Neural cell (in vitro differentiated cells): ENCODE measurements around the gene ABCB4. TPM values are rescaled to one million over a fixed set of nuclear protein-coding genes. Genes with fewer than 3 reads are reported as not detected.

Experiments used
- H2AFZ ChIP-seq: fragments of 200-600, 300-800 bp; sonication (generic), shearing (Covaris generic); 2 replicates; pipeline ENCODE4 v1.6.0; 2014; ENCODE audit warnings: low read depth, mild to moderate bottlenecking, antibody characterized with exemption, low read length, moderate library complexity
- H3F3A ChIP-seq: fragments of 200-600 bp; shearing (Covaris generic); 2 replicates; pipeline ENCODE4 v1.6.1; 2016; ENCODE audit warnings: mild to moderate bottlenecking, moderate library complexity, mixed read lengths, antibody characterized with exemption, low read length; ENCODE audit not compliant: insufficient read depth, poor library complexity, severe bottlenecking
- H3K27ac ChIP-seq: fragments of 200-600, 300-800 bp; sonication (generic), shearing (Covaris generic); 2 replicates; pipeline ENCODE4 v1.5.1; 2014; ENCODE audit warnings: mild to moderate bottlenecking, low read length, moderate library complexity
- H3K27me3 ChIP-seq: fragments of 300-800, 200-600 bp; sonication (generic), shearing (Covaris generic); 2 replicates; pipeline ENCODE4 v1.6.0; 2014; ENCODE audit warnings: mild to moderate bottlenecking, low read depth, low read length, moderate library complexity; ENCODE audit not compliant: insufficient read depth
- H3K36me3 ChIP-seq: fragments of 300-800, 200-600 bp; sonication (generic), shearing (Covaris generic); 2 replicates; pipeline ENCODE4 v1.5.1; 2014; ENCODE audit warnings: mild to moderate bottlenecking, antibody characterized with exemption, low read length, moderate library complexity; ENCODE audit not compliant: insufficient read depth
- H3K4me2 ChIP-seq: fragments of 300-800, 200-600 bp; sonication (generic), shearing (Covaris generic); 2 replicates; pipeline ENCODE4 v1.6.0; 2014; ENCODE audit warnings: mild to moderate bottlenecking, low read length
- H3K4me3 ChIP-seq: fragments of 300-800, 200-600 bp; sonication (generic), shearing (Covaris generic); 2 replicates; pipeline ENCODE4 v1.5.1; 2014; ENCODE audit warnings: mild to moderate bottlenecking, low read length, moderate library complexity
- H3K79me2 ChIP-seq: fragments of 200-600 bp; shearing (Covaris generic); replicated peaks from 2 replicates; pipeline ENCODE4 v1.6.0; 2014; ENCODE audit warnings: mild to moderate bottlenecking, low read length, moderate library complexity; ENCODE audit not compliant: insufficient read depth
- H3K9ac ChIP-seq: fragments of 300-800, 200-600 bp; sonication (generic), shearing (Covaris generic); 2 replicates; pipeline ENCODE4 v1.6.1; 2016; ENCODE audit warnings: mild to moderate bottlenecking, low read length, mixed read lengths
- H3K9me2 ChIP-seq: fragments of 200-600 bp; shearing (Covaris generic); 2 replicates; pipeline ENCODE4 v1.6.1; 2016; ENCODE audit warnings: mild to moderate bottlenecking, low read length, mixed read lengths; ENCODE audit not compliant: insufficient read depth
- H3K9me3 ChIP-seq: fragments of 200-600, 300-800 bp; sonication (generic), shearing (Covaris generic); 2 replicates; pipeline ENCODE4 v1.6.1; 2016; ENCODE audit warnings: mild to moderate bottlenecking, mixed run types, low read length, moderate library complexity, mixed read lengths
- H4K20me1 ChIP-seq: fragments of 200-600 bp; shearing (Covaris generic); 2 replicates; pipeline ENCODE4 v1.6.1; 2016; ENCODE audit warnings: mild to moderate bottlenecking, mixed run types; ENCODE audit not compliant: insufficient read depth
- EP300 ChIP-seq: fragments of 450-650 bp; conservative IDR thresholded peaks from 2 replicates; pipeline ENCODE4 v1.6.1; 2014; ENCODE audit warnings: antibody characterized with exemption, mild to moderate bottlenecking, moderate library complexity; ENCODE audit not compliant: poor library complexity, severe bottlenecking
- EZH2 ChIP-seq: fragments of 200-600, 300-800 bp; shearing (Covaris generic), sonication (generic); IDR thresholded peaks from 2 replicates; pipeline ENCODE4 v1.6.1; 2014; ENCODE audit warnings: antibody characterized with exemption, low read length, borderline replicate concordance, mild to moderate bottlenecking; ENCODE audit not compliant: insufficient read depth, poor library complexity, severe bottlenecking
- MXI1 ChIP-seq: fragments of 450-650 bp; conservative IDR thresholded peaks from 2 replicates; pipeline ENCODE4 v1.6.1; 2014; ENCODE audit warnings: antibody characterized with exemption, mild to moderate bottlenecking; ENCODE audit not compliant: poor library complexity, severe bottlenecking
- POLR2AphosphoS5 ChIP-seq: IDR thresholded peaks from 2 replicates; pipeline ENCODE4 v1.6.1; 2012
- RAD21 ChIP-seq: fragments of 450-650 bp; conservative IDR thresholded peaks from 2 replicates; pipeline ENCODE4 v1.6.1; 2014; ENCODE audit warnings: antibody characterized with exemption, mild to moderate bottlenecking, moderate library complexity
- SMC3 ChIP-seq: fragments of 450-650 bp; conservative IDR thresholded peaks from 2 replicates; pipeline ENCODE4 v1.6.1; 2014; ENCODE audit warnings: antibody characterized with exemption, mild to moderate bottlenecking, moderate library complexity; ENCODE audit not compliant: poor library complexity
- TAF1 ChIP-seq: IDR thresholded peaks from 2 replicates; pipeline ENCODE4 v1.6.1; 2012; ENCODE audit warnings: low read depth
- polyA plus RNA-seq: library from polyadenylated mRNA; depleted of rRNA; stranded (reverse); fragments of >200 nt; gene quantifications from 2 replicates; pipeline ENCODE4 v1.2.3, GENCODE V29; 2014
- TF ChIP-seq, protein P1 (sequence below): fragments of 450-650 bp; IDR thresholded peaks from 2 replicates; pipeline ENCODE4 v1.5.1; 2014; ENCODE audit warnings: antibody characterized with exemption, mild to moderate bottlenecking, moderate library complexity; ENCODE audit not compliant: poor library complexity, severe bottlenecking
- TF ChIP-seq, protein P2 (sequence below): IDR thresholded peaks from 2 replicates; pipeline ENCODE4 v1.6.1; 2012; ENCODE audit warnings: borderline replicate concordance

The ABCB4 gene
- polyA plus RNA-seq, 1 donor from 2014 or later = not detected

DNA sequence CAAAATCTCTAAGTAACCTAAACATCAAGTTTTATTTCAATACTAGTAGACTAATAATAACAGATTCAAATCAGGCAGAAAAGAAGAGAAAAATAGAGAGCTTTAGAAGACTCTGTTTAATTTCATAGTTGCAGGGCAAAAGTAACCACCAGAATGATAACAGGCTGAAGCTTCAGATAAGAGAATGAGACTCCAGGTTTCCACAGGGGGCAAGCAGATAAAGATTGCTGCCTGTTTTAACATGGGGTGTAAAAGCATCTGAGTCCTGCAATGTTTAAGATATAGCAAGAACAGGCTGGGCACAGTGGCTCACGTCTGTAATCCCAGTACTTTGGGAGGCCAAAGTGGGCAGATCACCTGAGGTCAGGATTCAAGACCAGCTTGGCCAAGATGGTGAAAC is 119.0 kb downstream of the ABCB4 start:
- Histone ChIP-seq H4K20me1 (no peaks in the 10 kb centered on the region), H3K9me3 (no peaks in the 10 kb centered on the region), H3K9me2 (no peaks in the 10 kb centered on the region), H3K27ac (no peak overlapping the region), H2AFZ (no peak overlapping the region), H3K79me2 (no peaks in the 10 kb centered on the region), H3K36me3 (peaks cover 5% of the 10 kb centered on the region), H3K4me3 (no peak overlapping the region), H3K27me3 (no peaks in the 10 kb centered on the region), H3K4me2 (no peak overlapping the region), H3F3A (no peaks in the 10 kb centered on the region), H3K9ac (no peak overlapping the region)
- TF ChIP-seq EZH2 (no peak), MXI1 (no peak), POLR2AphosphoS5 (no peak)

DNA sequence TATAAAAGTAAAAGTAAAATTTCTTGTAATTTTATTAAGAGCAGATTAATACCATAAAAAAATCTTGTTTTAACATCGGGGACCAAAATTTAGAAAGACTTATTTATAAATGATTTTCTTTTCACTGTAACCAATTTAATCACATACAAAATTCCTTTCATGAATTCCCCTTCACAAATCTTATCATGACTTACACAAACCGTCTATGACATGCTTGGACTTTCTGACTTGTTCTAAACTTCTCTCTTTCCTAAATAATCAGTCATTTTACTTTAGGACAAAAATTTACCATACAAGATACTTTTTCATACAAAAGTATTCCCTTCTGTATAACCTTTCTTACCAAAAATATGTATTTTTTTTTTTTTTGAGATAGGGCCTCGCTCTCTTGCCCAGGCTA is 120.7 kb downstream of the ABCB4 start:
- H3K9me3 ChIP-seq = no peaks in the 10 kb centered on the region
- no peaks in the 10 kb centered on the region for H4K20me1 ChIP-seq
- H3K4me3 ChIP-seq = no peak overlapping the region
- H3K27ac ChIP-seq = no peak overlapping the region
- peaks cover 5% of the 10 kb centered on the region for H3K36me3 ChIP-seq
- H3K79me2 ChIP-seq = no peaks in the 10 kb centered on the region
- no peak overlapping the region for H3K4me2 ChIP-seq
- H3K9me2 ChIP-seq = no peaks in the 10 kb centered on the region
- no peaks in the 10 kb centered on the region for H3F3A ChIP-seq
- no peak overlapping the region for H3K9ac ChIP-seq
- no peak for TF ChIP-seq POLR2AphosphoS5
- TF ChIP-seq, protein P1, sequence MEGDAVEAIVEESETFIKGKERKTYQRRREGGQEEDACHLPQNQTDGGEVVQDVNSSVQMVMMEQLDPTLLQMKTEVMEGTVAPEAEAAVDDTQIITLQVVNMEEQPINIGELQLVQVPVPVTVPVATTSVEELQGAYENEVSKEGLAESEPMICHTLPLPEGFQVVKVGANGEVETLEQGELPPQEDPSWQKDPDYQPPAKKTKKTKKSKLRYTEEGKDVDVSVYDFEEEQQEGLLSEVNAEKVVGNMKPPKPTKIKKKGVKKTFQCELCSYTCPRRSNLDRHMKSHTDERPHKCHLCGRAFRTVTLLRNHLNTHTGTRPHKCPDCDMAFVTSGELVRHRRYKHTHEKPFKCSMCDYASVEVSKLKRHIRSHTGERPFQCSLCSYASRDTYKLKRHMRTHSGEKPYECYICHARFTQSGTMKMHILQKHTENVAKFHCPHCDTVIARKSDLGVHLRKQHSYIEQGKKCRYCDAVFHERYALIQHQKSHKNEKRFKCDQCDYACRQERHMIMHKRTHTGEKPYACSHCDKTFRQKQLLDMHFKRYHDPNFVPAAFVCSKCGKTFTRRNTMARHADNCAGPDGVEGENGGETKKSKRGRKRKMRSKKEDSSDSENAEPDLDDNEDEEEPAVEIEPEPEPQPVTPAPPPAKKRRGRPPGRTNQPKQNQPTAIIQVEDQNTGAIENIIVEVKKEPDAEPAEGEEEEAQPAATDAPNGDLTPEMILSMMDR = no peak
- no peak for TF ChIP-seq SMC3
- TF ChIP-seq, protein P2, sequence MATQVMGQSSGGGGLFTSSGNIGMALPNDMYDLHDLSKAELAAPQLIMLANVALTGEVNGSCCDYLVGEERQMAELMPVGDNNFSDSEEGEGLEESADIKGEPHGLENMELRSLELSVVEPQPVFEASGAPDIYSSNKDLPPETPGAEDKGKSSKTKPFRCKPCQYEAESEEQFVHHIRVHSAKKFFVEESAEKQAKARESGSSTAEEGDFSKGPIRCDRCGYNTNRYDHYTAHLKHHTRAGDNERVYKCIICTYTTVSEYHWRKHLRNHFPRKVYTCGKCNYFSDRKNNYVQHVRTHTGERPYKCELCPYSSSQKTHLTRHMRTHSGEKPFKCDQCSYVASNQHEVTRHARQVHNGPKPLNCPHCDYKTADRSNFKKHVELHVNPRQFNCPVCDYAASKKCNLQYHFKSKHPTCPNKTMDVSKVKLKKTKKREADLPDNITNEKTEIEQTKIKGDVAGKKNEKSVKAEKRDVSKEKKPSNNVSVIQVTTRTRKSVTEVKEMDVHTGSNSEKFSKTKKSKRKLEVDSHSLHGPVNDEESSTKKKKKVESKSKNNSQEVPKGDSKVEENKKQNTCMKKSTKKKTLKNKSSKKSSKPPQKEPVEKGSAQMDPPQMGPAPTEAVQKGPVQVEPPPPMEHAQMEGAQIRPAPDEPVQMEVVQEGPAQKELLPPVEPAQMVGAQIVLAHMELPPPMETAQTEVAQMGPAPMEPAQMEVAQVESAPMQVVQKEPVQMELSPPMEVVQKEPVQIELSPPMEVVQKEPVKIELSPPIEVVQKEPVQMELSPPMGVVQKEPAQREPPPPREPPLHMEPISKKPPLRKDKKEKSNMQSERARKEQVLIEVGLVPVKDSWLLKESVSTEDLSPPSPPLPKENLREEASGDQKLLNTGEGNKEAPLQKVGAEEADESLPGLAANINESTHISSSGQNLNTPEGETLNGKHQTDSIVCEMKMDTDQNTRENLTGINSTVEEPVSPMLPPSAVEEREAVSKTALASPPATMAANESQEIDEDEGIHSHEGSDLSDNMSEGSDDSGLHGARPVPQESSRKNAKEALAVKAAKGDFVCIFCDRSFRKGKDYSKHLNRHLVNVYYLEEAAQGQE = no peak
- TF ChIP-seq TAF1 = no peak
- no peak for TF ChIP-seq EZH2
- no peak for TF ChIP-seq EP300
- TF ChIP-seq MXI1 = no peak
- no peak for TF ChIP-seq RAD21
- no peak overlapping the region for H2AFZ ChIP-seq
- H3K27me3 ChIP-seq = no peaks in the 10 kb centered on the region

Other genes with a start within 250 kb of the ABCB4 start
- gene CROT, start 130.0 kb downstream of the ABCB4 start, polyA plus RNA-seq = 14.0 and 20.6 TPM in 2 replicates
- gene ABCB1, start 125.2 kb upstream of the ABCB4 start, polyA plus RNA-seq = 1.6 and 6.1 TPM in 2 replicates
- gene RUNDC3B, start 152.7 kb upstream of the ABCB4 start, polyA plus RNA-seq = 70.0 and 73.5 TPM in 2 replicates